ENCODE results near the gene GLTPD2.

- TF ChIP-seq CTCF (IDR thresholded peaks at IDR 0.05; ENCODE audit: low read depth, low read length), result no peak
- TF ChIP-seq EZH2phosphoT487 (IDR thresholded peaks at IDR 0.05; ENCODE audit: low read depth), result no peak
These were observed 22.0 kb upstream of the GLTPD2 start for GRCh38 chr17:4766723-4767122.

Measured in OCI-LY3 (cell line).